ENCODE results near the gene C19orf33. TPM values are rescaled to one million over a fixed set of nuclear protein-coding genes. Genes with fewer than 3 reads are reported as not detected.

C19orf33 gene
- total RNA-seq, 1 donor from 2014 or later, result 0.58 TPM

GRCh38 chr19:38291855-38292254 is 12.2 kb upstream of the C19orf33 start:
- POLR2A ChIA-PET, result no interaction called here
- DNase-seq (no peak), ATAC-seq (ENCODE audit: low read depth) (no peak)
- Mint-ChIP-seq H3K4me1 (no peaks in the 10 kb centered on the region), H3K27me3 (no peaks in the 10 kb centered on the region), H3K9me3 (no peaks in the 10 kb centered on the region), H3K27ac (no peak overlapping the region), H3K36me3 (ENCODE audit: low read depth) (peaks cover 57% of the 10 kb centered on the region), H3K4me3 (no peak overlapping the region)
- TF ChIP-seq CTCF (IDR thresholded peaks at IDR 0.05), result no peak
- CTCF ChIA-PET, result no interaction called here
- intact Hi-C loops (cut with micrococcal nuclease), result no loop called here

GRCh38 chr19:38293281-38293680 is 10.8 kb upstream of the C19orf33 start:
- Mint-ChIP-seq H3K4me1 (no peaks in the 10 kb centered on the region), H3K9me3 (no peaks in the 10 kb centered on the region), H3K4me3 (no peak overlapping the region), H3K27me3 (no peaks in the 10 kb centered on the region), H3K36me3 (ENCODE audit: low read depth) (peaks cover 46% of the 10 kb centered on the region), H3K27ac (no peak overlapping the region)
- DNase-seq (no peak), ATAC-seq (ENCODE audit: low read depth) (no peak)
- CTCF ChIA-PET, result no interaction called here
- POLR2A ChIA-PET, result no interaction called here
- TF ChIP-seq CTCF (IDR thresholded peaks at IDR 0.05), result no peak
- intact Hi-C loops (cut with micrococcal nuclease), result no loop called here

- no peak for TF ChIP-seq CTCF (IDR thresholded peaks at IDR 0.05)
Observed at GRCh38 chr19:38294090-38294489, 10.0 kb upstream of the C19orf33 start.

GRCh38 chr19:38298821-38299680 is 5.0 kb upstream of the C19orf33 start:
- intact Hi-C loops (cut with micrococcal nuclease), result loop anchor here (5.0 kb wide), 1 partner anchor 37 kb away; the partner anchor contains the start of gene SPINT2
- Mint-ChIP-seq H3K4me1 (no peaks in the 10 kb centered on the region), H3K27ac (peak overlapping the region; percentile 18), H3K36me3 (ENCODE audit: low read depth) (peaks cover 9% of the 10 kb centered on the region), H3K4me3 (no peak overlapping the region), H3K27me3 (no peaks in the 10 kb centered on the region), H3K9me3 (no peaks in the 10 kb centered on the region)
- CTCF ChIA-PET, result no interaction called here
- TF ChIP-seq CTCF (IDR thresholded peaks at IDR 0.05), result no peak
- DNase-seq, result no peak
- ATAC-seq (ENCODE audit: low read depth), result no peak
- POLR2A ChIA-PET, result interaction anchor here (1.7 kb wide), 1 partner anchor 34 kb away, joined by 3 read pairs; no protein-coding TSS in a partner anchor

More at GRCh38 chr19:38294090-38294489, 10.0 kb upstream of the C19orf33 start:
- H3K4me3 Mint-ChIP-seq, result no peak overlapping the region
- CTCF ChIA-PET, result no interaction called here
- H3K27ac Mint-ChIP-seq, result no peak overlapping the region
- POLR2A ChIA-PET, result interaction anchor here (1.1 kb wide), 1 partner anchor 29 kb away, joined by 3 read pairs; no protein-coding TSS in a partner anchor
- H3K36me3 Mint-ChIP-seq (ENCODE audit: low read depth), result peaks cover 41% of the 10 kb centered on the region
- DNase-seq, result no peak
- no peaks in the 10 kb centered on the region for H3K9me3 Mint-ChIP-seq
- intact Hi-C loops (cut with micrococcal nuclease), result no loop called here
- no peaks in the 10 kb centered on the region for H3K4me1 Mint-ChIP-seq
- no peak for ATAC-seq (ENCODE audit: low read depth)
- H3K27me3 Mint-ChIP-seq, result no peaks in the 10 kb centered on the region

GRCh38 chr19:38304352-38304865 is 358 bp downstream of the C19orf33 start:
- TF ChIP-seq CTCF (IDR thresholded peaks at IDR 0.05), result no peak
- Mint-ChIP-seq H3K27me3 (no peaks in the 10 kb centered on the region), H3K4me1 (no peaks in the 10 kb centered on the region), H3K36me3 (ENCODE audit: low read depth) (peaks cover 34% of the 10 kb centered on the region), H3K9me3 (no peaks in the 10 kb centered on the region), H3K4me3 (no peak overlapping the region), H3K27ac (no peak overlapping the region)
- DNase-seq (no peak), ATAC-seq (ENCODE audit: low read depth) (no peak)
- ChIA-PET POLR2A (interaction anchor here (0.6 kb wide), 1 partner anchor 20 kb away, joined by 3 read pairs; no protein-coding TSS in a partner anchor), CTCF (no interaction called here)
- intact Hi-C loops (cut with micrococcal nuclease), result no loop called here
